ENCODE data around the gene PC.

The PC gene

DNA sequence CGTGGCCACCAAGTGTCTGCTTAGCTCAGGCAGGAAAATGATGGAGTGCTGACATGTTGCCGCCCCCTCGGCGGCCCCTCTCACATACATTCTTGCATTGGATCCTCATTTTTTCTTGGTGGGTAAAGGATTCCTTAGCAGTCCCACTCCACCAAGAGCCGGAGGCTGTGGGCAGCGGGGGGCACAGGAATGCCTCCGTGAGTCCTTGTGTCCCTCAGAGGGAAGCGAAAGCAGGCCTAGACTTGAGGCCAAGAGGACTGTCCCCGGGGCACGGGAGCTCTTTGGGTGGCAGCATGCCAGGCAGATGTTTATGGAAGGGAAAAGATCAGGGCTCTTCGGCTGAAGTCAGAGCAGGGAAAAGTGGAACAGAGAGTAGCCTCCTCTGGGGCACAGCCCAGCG, 79.7 kb downstream of the PC start:
- no peaks in the 10 kb centered on the region for H3K9me3 ChIP-seq (ENCODE audit: severe bottlenecking)
- no peak overlapping the region for H3K27ac ChIP-seq (ENCODE audit: poor library complexity, severe bottlenecking)
- no peak for ATAC-seq (ENCODE audit: low read depth)
- TF ChIP-seq, protein P1, sequence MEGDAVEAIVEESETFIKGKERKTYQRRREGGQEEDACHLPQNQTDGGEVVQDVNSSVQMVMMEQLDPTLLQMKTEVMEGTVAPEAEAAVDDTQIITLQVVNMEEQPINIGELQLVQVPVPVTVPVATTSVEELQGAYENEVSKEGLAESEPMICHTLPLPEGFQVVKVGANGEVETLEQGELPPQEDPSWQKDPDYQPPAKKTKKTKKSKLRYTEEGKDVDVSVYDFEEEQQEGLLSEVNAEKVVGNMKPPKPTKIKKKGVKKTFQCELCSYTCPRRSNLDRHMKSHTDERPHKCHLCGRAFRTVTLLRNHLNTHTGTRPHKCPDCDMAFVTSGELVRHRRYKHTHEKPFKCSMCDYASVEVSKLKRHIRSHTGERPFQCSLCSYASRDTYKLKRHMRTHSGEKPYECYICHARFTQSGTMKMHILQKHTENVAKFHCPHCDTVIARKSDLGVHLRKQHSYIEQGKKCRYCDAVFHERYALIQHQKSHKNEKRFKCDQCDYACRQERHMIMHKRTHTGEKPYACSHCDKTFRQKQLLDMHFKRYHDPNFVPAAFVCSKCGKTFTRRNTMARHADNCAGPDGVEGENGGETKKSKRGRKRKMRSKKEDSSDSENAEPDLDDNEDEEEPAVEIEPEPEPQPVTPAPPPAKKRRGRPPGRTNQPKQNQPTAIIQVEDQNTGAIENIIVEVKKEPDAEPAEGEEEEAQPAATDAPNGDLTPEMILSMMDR (IDR thresholded peaks at IDR 0.05; ENCODE audit: poor library complexity, severe bottlenecking), result no peak
- no peaks in the 10 kb centered on the region for H3K36me3 ChIP-seq (ENCODE audit: low read depth)
- H3K4me1 ChIP-seq (ENCODE audit: insufficient read depth, poor library complexity, severe bottlenecking), result peaks cover 26% of the 10 kb centered on the region
- H3K4me3 ChIP-seq (ENCODE audit: severe bottlenecking), result no peak overlapping the region
- no peaks in the 10 kb centered on the region for H3K27me3 ChIP-seq (ENCODE audit: insufficient read depth, poor library complexity, severe bottlenecking)
- no peak for DNase-seq (ENCODE audit: low spot score)

DNA sequence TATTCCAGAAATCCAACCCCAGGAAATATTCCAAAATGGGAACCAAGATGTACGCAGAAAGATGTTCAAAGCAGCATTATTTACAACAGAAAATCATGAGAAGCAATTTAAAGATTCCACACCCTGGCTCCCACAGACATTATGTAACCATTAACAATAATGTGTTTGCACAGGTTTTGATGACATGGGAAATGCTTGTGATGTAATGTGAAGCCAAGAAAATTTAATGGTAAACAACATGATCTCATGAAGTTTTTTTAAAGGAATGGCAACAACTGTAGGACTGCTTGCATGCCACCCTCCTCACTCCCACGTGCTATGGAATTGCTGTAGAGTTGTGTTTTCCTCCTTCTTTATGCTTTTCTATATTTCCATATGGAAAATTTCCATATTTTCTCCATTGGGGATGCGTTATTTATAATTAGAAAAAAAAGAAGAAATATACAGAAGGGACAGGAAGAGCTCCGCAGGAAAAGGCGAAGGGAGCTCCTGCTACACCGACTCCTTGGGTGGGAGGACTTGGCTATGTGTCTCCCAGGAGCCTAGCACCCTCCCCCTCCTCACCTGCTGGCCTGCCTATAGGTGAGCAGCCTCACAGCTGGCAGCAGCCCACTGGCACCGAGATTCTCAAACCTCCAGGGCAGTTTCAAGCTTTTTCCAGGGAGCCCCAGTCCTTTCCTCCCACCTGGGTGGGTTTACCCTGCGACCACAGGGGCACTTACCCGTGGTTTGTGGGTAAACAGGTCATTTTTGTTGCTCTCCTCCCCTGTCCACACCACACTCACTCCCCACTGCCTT, 80.4 kb downstream of the PC start:
- DNase-seq (ENCODE audit: low spot score), result no peak
- no peaks in the 10 kb centered on the region for H3K9me3 ChIP-seq (ENCODE audit: severe bottlenecking)
- H3K4me1 ChIP-seq (ENCODE audit: insufficient read depth, poor library complexity, severe bottlenecking), result peaks cover 23% of the 10 kb centered on the region
- ATAC-seq (ENCODE audit: low read depth), result no peak
- TF ChIP-seq, protein P1 (IDR thresholded peaks at IDR 0.05; ENCODE audit: poor library complexity, severe bottlenecking), result no peak
- H3K36me3 ChIP-seq (ENCODE audit: low read depth), result no peaks in the 10 kb centered on the region
- H3K27me3 ChIP-seq (ENCODE audit: insufficient read depth, poor library complexity, severe bottlenecking), result no peaks in the 10 kb centered on the region
- H3K27ac ChIP-seq (ENCODE audit: poor library complexity, severe bottlenecking), result no peak overlapping the region
- no peak overlapping the region for H3K4me3 ChIP-seq (ENCODE audit: severe bottlenecking)

DNA sequence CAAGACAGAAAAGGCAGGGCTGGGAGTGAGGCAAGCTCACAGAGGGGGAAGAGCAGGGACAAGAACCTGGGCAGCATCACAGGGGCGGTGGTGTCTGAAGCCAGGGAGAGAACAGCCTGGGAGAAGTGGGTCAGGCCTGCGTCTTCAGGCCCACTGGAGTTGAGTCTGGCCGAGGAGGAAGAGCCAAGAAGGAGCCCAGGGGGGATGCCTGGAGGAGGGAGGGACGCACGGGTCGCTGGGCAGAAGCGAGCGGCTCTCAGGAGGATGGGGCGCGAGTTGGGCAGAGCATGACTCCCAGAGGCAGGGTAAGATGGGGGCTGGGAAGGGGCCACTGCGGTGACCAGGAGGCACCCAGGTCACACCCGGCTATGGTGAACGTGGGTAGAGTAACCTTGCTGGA, 82.8 kb downstream of the PC start:
- H3K4me3 ChIP-seq (ENCODE audit: severe bottlenecking), result no peak overlapping the region
- peaks cover 4% of the 10 kb centered on the region; the same call in 1 of the 2 replicates for H3K36me3 ChIP-seq (ENCODE audit: low read depth)
- no peak overlapping the region for H3K27ac ChIP-seq (ENCODE audit: poor library complexity, severe bottlenecking)
- DNase-seq (ENCODE audit: low spot score) (peak; percentile 37), ATAC-seq (ENCODE audit: low read depth) (no peak)
- no peaks in the 10 kb centered on the region for H3K9me3 ChIP-seq (ENCODE audit: severe bottlenecking)
- TF ChIP-seq, protein P1 (IDR thresholded peaks at IDR 0.05; ENCODE audit: poor library complexity, severe bottlenecking), result no peak
- H3K27me3 ChIP-seq (ENCODE audit: insufficient read depth, poor library complexity, severe bottlenecking), result no peaks in the 10 kb centered on the region
- H3K4me1 ChIP-seq (ENCODE audit: insufficient read depth, poor library complexity, severe bottlenecking), result peaks cover 12% of the 10 kb centered on the region

DNA sequence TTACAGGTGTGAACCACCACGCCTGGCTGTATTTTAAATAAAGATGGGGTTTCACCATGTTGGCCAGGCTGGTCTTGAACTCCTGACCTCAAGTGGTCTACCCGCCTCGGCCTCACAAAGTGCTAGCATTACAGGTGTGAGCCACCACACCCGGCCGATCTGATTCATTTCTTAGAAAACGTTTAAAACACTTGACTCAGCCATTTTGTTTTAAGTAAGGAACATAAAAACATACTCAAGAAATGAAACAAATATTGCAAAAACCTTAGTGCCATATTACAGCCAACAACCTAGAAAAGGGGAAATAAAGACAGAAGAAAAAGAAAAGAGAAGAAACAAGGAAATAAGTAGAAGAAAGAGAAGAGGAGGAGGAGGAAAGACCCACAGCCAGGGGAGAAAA, 84.0 kb downstream of the PC start:
- DNase-seq (ENCODE audit: low spot score) (no peak), ATAC-seq (ENCODE audit: low read depth) (no peak)
- Histone ChIP-seq H3K4me1 (ENCODE audit: insufficient read depth, poor library complexity, severe bottlenecking) (peaks cover 9% of the 10 kb centered on the region), H3K9me3 (ENCODE audit: severe bottlenecking) (no peaks in the 10 kb centered on the region), H3K27me3 (ENCODE audit: insufficient read depth, poor library complexity, severe bottlenecking) (no peaks in the 10 kb centered on the region), H3K27ac (ENCODE audit: poor library complexity, severe bottlenecking) (no peak overlapping the region), H3K4me3 (ENCODE audit: severe bottlenecking) (no peak overlapping the region), H3K36me3 (ENCODE audit: low read depth) (peaks cover 4% of the 10 kb centered on the region; the same call in 1 of the 2 replicates)
- TF ChIP-seq, protein P1 (IDR thresholded peaks at IDR 0.05; ENCODE audit: poor library complexity, severe bottlenecking), result no peak

DNA sequence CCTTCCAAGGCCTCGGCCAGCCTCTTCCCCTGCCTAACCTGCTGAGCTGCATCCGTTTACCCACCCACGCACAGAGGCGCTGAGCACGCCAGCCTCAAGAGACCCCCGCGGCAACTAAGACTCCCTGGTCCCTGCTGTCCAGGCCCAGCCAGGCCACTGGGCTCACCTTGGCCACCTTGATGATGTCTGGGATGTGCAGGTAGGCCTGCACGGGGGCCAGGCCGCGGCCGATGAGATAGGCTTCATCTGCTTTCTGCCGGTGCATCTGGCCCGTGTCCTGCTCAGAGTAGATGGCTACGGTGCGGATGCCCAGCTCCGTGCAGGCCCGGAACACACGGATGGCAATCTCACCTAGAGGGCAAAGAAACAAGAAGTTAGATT, 86.7 kb downstream of the PC start:
- Histone ChIP-seq H3K9me3 (ENCODE audit: severe bottlenecking) (no peaks in the 10 kb centered on the region), H3K36me3 (ENCODE audit: low read depth) (peaks cover 4% of the 10 kb centered on the region; the same call in 1 of the 2 replicates), H3K27ac (ENCODE audit: poor library complexity, severe bottlenecking) (no peak overlapping the region), H3K4me1 (ENCODE audit: insufficient read depth, poor library complexity, severe bottlenecking) (no peaks in the 10 kb centered on the region), H3K27me3 (ENCODE audit: insufficient read depth, poor library complexity, severe bottlenecking) (no peaks in the 10 kb centered on the region), H3K4me3 (ENCODE audit: severe bottlenecking) (no peak overlapping the region)
- ATAC-seq (ENCODE audit: low read depth) (no peak), DNase-seq (ENCODE audit: low spot score) (no peak)
- TF ChIP-seq, protein P1 (IDR thresholded peaks at IDR 0.05; ENCODE audit: poor library complexity, severe bottlenecking), result no peak
